ENCODE measurements around the gene RAP1GDS1.

- TF ChIP-seq YY1 (IDR thresholded peaks at IDR 0.05; ENCODE audit: insufficient read depth, insufficient read length) (no peak), ZNF274 (IDR thresholded peaks at IDR 0.05; ENCODE audit: low read depth, low read length) (no peak), SUZ12 (IDR thresholded peaks at IDR 0.05; ENCODE audit: extremely low read depth, insufficient read depth, insufficient read length) (no peak)
These were observed 49.7 kb downstream of the RAP1GDS1 start for GRCh38 chr4:98310867-98311266.

All from NT2/D1 (cell line).